ENCODE results near the gene KIDINS220.

The KIDINS220 gene

DNA sequence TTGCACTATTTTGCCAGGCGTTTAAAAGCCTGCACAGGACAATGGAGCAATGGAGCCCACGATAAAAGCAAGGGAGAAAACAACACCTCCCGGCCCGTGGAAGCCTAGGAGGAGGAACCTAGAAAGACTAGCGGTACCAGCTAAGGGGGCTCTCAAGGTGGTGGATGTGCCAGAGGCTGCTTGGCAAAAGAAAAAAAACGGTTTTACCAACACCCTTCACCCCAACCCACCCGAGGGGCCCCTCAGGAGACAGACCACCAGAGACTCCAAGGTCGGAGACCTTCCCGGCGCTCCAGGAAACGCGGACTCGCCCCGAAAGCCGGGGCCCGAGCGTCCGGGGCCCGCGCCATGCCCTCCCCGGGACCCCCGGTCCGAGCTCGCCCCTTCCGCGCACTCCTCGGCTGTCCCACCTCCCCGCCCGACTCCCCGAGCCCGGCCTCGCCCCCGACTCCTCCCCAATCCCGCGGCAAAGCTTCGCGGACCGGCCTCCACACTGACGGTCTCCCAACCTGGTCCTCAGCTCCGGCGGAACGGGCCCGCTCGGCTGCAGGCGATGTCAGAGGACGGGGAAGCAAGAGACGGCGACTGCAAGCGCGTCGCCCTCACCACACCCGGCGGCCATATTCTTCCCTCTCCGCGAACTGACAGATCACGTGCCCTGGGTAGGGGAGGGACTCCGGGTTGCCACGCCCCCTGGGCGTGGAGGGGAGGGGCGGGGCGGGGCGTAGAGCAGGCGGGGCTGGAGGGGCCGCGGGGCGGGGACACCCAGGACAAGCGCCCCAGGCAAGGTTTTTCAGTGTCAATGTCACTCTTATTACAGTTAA, at the start of gene KIDINS220:
TSS of gene KIDINS220 (minus strand) at position 643 of the 824 bp plus-strand sequence. CDS start 10,520 bp downstream, outside the sequence.
- DNase-seq (ENCODE audit: low read depth) = peak; percentile 77

DNA sequence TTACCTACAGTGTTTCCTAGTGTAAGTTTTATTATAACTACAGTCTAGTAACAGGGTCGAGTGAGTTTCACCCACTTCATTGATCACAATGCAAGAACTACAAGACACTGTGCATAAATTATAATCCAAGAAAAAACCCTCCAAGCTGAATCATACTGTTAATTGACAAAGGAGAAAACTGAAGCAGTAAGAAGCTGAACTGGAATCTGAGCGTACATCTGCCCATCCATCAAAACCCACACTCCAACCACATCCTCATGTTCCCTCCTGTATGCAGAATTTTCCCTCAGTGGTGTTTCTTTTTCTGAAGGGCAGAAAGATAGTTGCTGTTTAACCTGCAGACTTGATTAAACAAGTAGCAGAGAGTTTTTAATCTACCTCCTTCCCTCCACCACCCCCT, 49.5 kb upstream of the KIDINS220 start:
- no peak for DNase-seq (ENCODE audit: low read depth)

DNA sequence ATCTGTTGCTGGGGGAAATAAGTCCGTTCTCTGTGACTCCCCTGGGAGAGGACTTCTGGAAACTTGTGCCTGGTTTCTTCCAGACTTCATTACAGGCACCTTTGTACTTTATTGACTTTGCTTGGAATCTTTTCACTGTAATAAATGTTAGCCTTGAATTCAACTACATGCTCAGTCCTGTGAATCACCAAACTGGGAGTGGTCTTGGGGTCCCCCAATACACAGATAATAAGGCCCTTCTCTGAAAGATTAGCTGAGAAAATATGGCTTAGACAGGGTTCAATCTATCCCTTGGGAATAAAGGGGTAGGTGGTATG, 48.7 kb upstream of the KIDINS220 start:
- DNase-seq (ENCODE audit: low read depth) = no peak

DNA sequence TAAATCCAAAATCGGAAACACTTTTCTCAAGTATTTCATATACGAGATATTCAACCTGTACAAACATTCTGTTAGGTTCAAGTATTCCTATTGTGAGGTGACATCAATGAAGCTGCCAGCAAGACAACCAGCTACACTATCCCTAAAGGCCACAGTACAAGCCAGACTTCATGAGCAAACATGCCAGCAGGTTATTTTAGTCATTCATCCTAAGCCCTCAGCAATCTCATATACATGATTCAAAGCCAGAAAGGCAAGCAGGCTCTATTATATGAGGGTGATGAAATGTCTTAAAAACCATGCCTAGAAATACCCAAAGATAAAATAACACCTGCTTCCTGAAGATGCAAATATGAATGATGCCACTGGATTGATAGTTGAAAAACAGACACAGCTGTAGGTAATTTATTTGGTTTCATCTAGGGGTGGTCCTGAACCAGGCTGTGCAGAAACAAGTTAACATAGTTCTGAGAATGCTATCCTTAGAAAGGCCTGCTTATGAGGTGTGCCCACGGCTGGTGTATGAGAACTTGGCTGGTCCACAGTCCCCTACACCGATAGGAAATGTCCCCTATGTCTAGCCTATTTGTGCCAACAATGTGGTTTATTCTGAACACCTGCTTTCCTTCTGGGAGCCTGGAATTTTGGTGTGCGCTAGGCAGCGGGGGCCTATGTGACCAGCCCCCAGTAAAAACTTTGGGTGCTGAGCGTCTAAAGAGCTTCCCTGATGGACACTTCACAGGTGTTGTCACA, 48.2 kb upstream of the KIDINS220 start:
- DNase-seq (ENCODE audit: low read depth) = no peak

DNA sequence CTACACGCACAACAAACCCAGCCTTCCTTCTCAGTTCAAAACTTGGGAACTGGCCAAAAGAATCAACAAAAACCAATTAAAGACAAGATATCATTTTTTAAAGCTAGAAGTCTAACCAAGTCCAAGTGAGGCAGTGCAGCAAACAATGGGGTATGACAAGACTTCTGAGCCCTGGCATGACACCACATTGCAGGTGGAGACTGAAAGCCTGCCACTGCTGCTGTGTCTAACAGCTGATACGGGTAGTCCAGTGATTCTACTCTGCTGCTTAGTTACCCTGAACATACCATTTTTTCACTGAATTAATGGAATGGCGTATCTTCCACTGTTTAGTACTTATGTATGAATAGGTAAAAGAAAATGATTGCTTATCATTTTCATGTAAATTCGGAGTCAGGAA, 47.4 kb upstream of the KIDINS220 start:
- no peak for DNase-seq (ENCODE audit: low read depth)

DNA sequence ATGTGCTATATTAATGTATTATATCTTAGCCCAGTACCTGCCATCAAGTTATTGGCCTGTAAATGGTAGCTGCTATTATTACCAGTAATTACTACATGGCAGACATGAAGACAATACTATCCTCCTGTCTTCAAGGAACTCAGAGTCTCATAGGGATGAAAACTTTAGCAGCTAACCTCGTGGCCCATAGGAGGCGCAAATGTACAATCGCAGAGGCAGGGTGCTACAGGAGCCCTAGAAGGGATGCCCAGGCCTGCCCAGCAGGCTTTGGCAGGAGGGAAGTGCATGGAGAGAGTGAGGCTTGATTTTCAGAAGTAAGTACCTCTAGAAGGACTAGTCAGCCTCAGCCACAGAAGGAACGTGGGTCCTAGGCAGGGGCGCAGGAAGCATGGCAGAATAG, 44.7 kb upstream of the KIDINS220 start:
- DNase-seq (ENCODE audit: low read depth) = no peak

DNA sequence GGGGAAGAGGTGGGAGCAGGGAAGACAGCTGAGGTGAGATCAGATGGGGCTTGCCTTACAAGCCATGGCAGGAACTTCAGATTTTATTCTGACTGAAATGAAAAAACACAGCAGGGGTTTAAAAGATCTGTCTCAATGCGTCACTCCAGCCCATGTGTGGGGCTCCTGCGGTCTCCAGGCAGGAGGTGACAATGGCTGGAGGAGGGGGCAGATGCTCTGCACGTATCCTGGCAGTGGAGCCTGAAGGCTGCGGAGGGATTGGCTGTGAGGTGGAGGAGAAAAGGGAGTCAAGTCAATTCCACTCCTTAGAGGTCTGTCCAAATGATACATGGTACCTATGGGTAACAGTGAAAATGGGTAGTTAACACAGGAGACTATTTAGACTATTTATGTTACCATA, 40.5 kb upstream of the KIDINS220 start:
- no peak for DNase-seq (ENCODE audit: low read depth)

DNA sequence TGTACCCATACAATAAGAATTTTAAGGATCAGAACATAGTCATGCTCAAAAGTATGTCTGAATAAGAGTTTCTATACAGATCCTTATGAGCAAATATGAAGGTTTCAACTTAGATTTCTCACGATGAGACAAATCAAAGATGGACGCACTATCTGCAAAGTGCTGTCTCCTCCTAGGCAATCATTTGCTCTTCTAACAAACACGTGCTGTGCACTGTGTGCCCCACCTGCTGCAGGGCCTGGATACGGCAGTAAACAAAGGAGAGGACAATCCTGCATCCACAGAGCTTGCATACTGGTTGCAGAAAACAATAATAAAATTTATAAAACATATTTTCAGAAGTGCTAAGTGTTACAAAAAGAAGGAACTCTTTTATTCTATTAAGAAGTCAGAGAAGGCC, 39.9 kb upstream of the KIDINS220 start:
- DNase-seq (ENCODE audit: low read depth) = no peak

DNA sequence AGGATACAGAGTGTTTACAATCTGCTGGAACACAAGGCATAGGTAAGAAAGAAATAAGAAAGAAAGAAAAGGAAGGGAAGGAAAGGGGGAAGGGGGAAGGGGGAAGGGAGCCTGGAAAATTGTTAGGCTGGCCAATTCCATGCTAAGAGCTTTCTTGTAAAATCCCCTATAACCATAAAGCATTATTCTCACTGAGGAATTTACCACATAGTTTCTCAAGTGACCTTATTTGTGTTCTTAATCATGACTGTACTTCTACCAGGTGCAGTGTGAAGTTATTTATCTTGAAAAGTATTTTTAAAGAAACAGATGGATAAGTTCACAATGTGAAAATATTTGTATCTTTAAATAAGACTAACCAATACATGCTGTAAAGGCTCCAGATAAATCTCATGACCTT, 39.2 kb upstream of the KIDINS220 start:
- no peak for DNase-seq (ENCODE audit: low read depth)

DNA sequence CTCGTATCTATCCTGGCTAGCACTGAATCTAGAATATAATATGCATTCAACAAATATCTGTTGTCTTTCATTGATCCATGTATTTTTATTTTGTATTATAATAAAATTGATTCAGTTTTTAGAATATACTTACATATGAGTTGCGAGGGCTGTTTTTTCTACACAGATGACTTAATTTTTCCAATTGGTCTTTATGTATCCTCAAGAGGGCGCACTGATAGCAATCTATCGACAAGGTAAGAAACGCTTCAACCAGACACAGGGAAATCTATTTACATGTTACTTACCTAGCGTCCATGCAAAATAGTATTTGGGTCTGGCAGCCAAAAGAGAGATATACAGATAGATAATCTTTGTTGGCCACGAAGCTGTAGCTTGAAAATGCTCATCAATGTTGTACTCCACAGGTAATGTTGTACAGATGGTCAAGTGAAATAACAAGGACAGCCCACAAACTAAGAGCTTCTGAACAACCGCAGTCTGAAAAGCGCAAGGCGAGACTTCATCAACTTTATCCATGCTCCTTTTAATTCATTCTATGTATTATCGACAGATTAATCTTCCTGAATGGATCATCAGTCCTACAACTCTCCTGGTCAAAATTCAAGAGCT, 35.5 kb upstream of the KIDINS220 start:
- no peak for DNase-seq (ENCODE audit: low read depth)

DNA sequence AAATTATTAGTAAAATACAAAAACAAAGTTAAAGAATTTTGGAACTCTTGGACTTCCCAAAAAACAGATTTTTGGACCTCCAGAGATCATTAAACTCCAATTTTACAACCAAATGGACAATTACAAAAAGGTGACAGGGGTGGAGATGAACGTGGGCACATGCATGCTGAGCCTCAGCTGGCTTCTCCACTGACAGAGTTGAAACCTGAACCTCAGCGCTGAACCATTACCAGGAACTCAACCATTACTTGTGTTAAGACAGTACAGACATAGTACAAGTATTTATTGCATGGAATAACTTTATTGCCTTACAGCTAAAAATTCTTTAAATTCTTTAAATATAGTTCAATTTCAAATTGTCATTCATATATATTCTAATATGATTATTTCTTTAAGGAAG, 33.0 kb upstream of the KIDINS220 start:
- DNase-seq (ENCODE audit: low read depth) = no peak

DNA sequence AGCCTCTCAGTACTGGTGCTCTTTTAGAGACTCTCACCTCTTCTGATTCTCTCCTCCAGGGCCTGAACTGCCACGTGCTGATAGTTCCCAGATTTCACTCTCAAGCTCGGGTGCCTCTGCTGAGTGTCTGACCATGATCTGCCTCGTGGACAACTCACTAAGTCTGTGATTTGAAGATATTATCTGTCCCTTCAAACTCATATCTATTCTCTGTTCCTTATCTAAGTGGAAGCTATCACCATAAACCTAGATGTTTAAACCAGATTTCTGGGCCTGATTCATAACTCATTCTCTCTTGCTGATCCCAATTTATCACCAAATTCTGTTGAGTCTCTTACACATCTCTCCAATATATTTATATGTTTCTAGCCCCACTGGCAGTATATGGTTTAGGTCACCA, 29.9 kb upstream of the KIDINS220 start:
- no peak for DNase-seq (ENCODE audit: low read depth)

DNA sequence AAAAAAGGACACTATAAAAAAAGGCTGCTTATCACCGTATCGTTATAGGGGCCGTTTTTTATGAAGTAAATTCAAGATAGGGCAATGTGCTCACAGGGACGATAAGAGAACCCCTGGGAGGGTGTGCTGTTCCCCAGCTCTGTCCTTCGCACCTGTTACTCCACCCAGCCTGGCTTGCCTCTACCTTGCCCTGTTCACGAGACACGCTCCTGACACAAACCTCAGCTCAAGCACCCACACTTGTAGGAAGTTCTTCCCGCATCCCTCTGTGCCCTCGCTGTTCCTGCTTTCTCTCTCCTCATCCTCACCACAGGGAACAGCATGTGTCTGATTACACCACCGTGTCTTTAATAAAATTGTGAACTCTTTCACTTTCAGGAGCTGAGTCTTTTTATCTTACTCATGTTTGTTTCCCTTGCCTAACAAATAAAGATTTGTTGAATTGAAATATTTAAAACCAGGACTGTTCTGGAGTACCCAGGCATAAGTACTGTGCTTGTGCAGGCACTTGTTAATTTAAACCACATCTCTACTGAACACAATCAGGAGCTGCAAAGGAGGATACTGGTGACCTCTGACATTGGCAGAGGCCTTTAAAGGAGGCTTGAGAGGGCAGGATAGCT, 26.0 kb upstream of the KIDINS220 start:
- DNase-seq (ENCODE audit: low read depth) = no peak

DNA sequence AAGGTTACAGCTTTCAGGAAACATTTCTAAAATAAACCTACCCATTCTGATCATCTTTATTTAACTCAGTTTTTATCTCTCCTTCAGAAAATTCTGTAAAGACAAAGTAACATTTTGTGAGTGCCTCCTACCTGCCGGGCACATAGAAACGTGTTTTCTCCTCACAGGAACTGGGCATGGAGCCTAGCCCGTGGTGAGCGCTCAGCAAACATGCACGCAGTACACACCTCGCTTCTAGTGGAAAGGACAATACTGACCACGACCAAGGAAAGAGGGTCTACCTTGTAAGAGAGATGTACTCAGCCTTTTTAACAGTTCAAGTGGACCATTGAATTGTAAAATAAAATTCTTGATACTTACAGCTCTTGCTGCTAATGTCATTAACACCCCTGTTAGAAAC, 24.8 kb upstream of the KIDINS220 start:
- no peak for DNase-seq (ENCODE audit: low read depth)

DNA sequence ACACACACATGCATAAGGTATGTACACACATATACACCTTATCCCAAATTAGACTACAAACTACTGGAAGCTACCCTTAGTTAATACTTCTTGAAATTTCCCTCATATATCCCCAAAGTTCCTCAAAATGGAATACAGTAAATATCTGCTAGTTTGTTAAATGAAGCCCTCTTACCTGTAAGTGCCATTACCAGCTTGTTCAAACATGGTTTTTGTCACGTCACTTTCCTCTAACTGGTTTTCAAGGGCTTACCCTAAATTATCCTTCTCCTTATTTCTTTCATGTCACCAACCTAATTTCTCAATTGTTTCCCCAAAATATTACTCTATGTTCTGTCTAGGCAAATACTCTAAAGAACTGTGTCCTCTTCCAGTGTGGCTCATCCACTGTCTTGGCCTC, 24.4 kb upstream of the KIDINS220 start:
- no peak for DNase-seq (ENCODE audit: low read depth)

DNA sequence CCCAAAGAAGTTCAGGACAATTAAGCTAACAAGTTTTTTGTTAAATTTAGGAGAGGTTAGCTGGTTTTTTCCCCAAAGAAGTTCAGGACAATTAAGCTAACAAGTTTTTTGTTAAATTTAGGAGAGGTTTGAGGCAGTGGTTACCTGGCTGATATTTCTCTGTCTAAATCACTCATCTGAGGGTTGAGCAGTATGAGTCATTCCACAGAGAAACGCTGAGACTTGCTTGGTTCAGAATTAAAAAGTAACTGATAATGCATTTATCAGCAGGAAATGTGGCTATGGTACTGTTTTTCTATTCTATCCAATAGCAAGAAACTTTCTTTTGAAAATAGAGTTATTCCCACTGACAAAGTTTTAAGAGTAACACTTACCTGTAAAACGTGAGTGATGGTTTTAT, 22.8 kb upstream of the KIDINS220 start:
- DNase-seq (ENCODE audit: low read depth) = no peak

DNA sequence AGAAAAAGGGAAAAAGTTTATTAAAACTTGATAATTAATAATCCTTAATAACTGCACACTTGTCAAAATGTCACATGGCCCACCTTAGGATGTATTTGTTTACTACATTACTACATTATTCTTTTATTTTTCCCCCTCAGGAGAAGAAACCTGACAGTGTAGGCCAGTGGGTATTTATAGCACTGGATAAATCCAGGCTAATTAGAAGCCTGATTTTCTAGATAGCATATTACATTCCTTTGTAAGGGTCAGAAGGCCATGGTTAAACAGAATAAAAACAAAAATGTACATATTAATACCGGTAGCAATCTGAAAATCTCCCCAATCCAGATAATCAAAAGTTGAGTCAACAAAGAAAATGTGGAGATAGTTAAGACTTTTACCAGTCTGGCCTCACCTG, 21.5 kb upstream of the KIDINS220 start:
- DNase-seq (ENCODE audit: low read depth) = no peak

DNA sequence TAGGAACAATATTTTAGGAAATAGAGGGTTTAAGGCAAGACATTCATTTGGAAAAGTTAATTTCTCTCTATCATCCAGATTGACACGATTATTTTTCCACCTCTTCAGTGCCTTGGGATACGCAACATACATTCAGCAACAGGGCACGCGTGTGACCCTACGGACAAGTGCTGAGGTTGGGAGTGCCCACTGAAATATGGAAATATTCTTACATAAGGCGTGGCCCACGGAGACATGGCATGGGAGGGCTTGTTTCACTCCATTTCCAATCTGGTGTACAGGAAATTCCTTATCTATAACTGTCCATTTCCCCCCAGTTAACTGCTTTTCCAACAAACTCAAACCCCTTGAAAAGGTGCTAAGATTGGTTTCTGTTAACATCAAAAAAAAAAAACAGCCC, 20.9 kb upstream of the KIDINS220 start:
- no peak for DNase-seq (ENCODE audit: low read depth)

DNA sequence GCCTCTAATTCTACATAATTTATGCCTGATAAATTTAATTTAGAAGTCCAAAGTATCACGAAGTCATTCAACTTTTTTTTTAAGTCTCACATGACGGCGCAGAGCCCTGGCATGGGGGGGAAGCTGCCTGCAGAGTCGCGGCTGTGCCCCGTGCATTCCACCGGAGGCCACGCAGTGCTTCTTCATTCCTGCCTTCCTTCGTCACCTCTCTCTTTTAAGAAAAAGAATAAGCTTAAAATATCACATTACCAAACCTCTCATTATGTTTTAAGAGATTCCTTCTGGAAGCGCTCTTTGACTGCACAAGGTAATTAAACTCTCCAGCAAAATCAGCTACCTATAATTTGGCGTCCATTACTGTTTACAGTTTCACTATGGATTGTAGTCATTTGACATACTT, 20.3 kb upstream of the KIDINS220 start:
- DNase-seq (ENCODE audit: low read depth) = no peak

DNA sequence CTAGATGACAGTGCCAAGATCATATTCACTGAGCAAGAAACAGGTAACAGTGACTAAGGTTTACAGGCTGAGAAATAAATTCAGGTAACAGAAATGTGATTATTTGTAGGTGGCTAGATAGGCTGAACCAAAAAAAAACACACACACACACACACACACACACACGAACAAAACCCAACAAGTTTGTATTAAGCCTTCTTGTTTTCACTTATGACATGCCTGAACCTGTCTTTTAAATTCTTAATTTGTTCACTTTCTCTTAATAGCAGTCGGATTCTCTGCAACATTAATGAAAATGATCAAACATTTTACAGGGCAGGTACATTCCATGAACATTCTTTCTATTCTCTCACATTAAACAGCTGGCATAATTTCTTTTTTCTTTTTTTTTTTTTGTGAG, 18.8 kb upstream of the KIDINS220 start:
- DNase-seq (ENCODE audit: low read depth) = no peak

DNA sequence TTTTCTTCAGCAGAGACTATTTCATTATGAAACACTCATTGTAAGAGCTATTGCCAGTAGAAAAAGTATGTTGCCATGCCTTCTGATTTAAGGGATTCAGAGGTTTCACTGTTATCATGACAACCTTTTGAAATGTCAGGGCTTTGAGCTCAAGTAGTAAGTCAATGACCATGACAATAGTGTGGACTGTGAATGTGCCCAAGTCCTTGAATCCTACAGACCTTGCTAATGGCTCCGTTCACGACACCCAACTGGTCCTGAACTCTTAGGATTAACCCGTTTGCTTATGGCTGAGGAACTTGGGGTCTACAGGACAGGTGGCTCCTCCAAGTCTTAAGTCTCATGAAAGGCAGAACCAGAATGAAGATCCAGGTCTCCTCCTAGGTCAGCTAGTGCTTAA, 17.6 kb upstream of the KIDINS220 start:
- DNase-seq (ENCODE audit: low read depth) = no peak

DNA sequence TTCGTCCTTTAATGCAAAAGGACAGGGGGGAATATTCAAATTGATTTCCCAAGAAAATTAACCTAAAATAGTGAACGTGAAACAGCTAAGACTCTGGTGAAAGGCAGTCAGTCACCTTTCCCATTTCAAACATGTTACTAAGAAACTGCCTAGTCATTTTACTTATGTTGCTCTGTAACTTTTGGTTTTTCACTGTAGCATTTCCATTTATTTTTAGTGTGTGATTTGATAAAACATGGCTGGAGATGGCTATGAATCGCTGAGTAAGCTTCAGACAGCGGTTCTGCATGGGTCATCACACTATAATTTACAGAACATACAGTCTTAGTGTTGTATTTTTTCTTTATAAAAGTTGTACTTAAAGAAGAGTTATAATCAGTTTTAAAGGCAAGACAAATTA, 16.0 kb upstream of the KIDINS220 start:
- no peak for DNase-seq (ENCODE audit: low read depth)

Data from activated T-helper 1 cell treated with Interleukin-2 at 50 U/mL for 16 hours (primary cell).